Activated gamma-delta T cell treated with anti-CD3 and anti-CD28 coated beads, Interleukin-2, amount 50 U/mL, for 16 hours (primary cell): ENCODE measurements around the gene LCE1B.

Source experiments
- DNase-seq: peaks from one replicate; pipeline ENCODE4 v3.0.0-alpha.2; 2020; ENCODE audit warnings: low read depth

The LCE1B gene

GRCh38 chr1:152861374-152861773 is 49.6 kb downstream of the LCE1B start:
- DNase-seq, result no peak
